ENCODE results near the gene CCND2.

DNA sequence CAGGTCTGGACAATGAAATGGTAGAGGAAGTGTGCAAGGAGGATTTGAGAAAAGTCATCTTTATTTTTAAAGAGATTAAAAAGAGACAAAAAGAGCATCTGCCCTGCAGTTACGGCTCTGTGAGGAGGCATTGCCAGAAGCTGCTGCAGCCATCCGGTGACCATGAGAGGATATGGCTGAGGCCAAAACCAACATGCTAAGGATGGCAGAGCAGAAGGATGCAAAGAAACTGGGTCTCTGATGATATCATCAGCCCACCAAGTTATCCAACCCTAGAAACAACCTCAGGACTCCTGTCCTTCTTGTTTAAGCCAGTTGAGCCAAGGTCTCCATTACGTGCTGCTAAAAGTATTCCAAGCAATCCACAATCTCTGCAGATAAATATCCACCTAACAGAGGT is 48.0 kb upstream of the CCND2 start:
- no peak for TF ChIP-seq EP300 (IDR thresholded peaks at IDR 0.05)
- no peak for TF ChIP-seq CTCF (IDR thresholded peaks at IDR 0.05)
- TF ChIP-seq POLR2AphosphoS5 (IDR thresholded peaks at IDR 0.05), result no peak
- no peak for TF ChIP-seq POLR2A (IDR thresholded peaks at IDR 0.05)
